Measurements from ENCODE around the gene MTRF1.
A peak's percentile ranks its signal among the peaks of the same experiment; 100 is the strongest.

The MTRF1 gene

GRCh38 chr13:41244556-41244955, 18.8 kb downstream of the MTRF1 start:
- DNase-seq (ENCODE audit: insufficient read length) = no peak
- no peak for FAIRE-seq
- no peak for TF ChIP-seq TAF1 (IDR thresholded peaks at IDR 0.05; ENCODE audit: borderline replicate concordance, low read depth, low read length)
- TF ChIP-seq POLR2AphosphoS5 (IDR thresholded peaks at IDR 0.05; ENCODE audit: low read depth, low read length) = no peak
- no peak for TF ChIP-seq POLR2A (IDR thresholded peaks at IDR 0.05; ENCODE audit: low read depth, low read length)

DNA sequence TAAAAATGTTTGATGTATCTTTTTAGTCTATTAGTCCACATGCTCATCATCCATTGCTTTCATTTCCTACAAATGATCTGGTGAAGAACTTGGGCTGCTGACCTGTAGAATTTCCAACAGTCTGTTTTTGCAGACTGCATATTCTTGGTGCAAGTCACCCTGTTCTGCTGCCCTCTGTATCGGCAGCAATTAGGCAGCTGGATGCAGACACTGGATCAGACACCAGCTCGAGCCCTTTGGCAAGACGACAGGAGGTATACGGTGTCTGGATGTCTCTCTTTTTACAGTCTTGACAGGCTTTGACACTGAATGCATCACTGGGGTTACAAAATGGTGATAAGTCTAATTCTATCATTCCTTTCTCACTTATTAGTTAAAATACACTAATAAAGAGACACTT, 21.8 kb downstream of the MTRF1 start:
- FAIRE-seq = no peak
- TF ChIP-seq POLR2AphosphoS5 (IDR thresholded peaks at IDR 0.05; ENCODE audit: low read depth, low read length) = no peak
- TF ChIP-seq POLR2A (IDR thresholded peaks at IDR 0.05; ENCODE audit: low read depth, low read length) = no peak
- TF ChIP-seq TAF1 (IDR thresholded peaks at IDR 0.05; ENCODE audit: borderline replicate concordance, low read depth, low read length) = no peak
- no peak for DNase-seq (ENCODE audit: insufficient read length)

DNA sequence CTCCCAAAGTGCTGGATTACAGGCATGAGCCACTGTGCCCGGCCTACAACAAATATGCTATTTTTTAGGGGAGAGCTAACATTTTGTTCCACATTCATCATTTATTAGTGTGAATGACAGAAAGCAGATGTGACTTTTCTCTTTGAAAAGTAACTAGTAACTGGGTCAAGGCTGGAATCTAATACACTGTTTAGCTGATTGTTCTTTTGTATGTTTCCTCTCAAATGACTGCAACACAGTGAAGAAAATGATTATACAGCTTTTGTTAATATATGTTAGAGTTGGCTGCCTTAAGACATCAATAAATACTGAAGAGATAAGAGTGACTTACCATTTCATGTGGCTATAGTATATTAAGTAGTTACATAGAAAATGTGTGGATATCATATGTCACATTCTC, 27.0 kb downstream of the MTRF1 start:
- no peak for TF ChIP-seq TAF1 (IDR thresholded peaks at IDR 0.05; ENCODE audit: borderline replicate concordance, low read depth, low read length)
- no peak for FAIRE-seq
- DNase-seq (ENCODE audit: insufficient read length) = no peak

GRCh38 chr13:41232578-41233480, 30.5 kb downstream of the MTRF1 start:
- DNase-seq (ENCODE audit: insufficient read length) (no peak), FAIRE-seq (no peak)
- TF ChIP-seq TAF1 (IDR thresholded peaks at IDR 0.05; ENCODE audit: borderline replicate concordance, low read depth, low read length) = no peak
- no peak for TF ChIP-seq POLR2AphosphoS5 (IDR thresholded peaks at IDR 0.05; ENCODE audit: low read depth, low read length)
- no peak for TF ChIP-seq POLR2A (IDR thresholded peaks at IDR 0.05; ENCODE audit: low read depth, low read length)

DNA sequence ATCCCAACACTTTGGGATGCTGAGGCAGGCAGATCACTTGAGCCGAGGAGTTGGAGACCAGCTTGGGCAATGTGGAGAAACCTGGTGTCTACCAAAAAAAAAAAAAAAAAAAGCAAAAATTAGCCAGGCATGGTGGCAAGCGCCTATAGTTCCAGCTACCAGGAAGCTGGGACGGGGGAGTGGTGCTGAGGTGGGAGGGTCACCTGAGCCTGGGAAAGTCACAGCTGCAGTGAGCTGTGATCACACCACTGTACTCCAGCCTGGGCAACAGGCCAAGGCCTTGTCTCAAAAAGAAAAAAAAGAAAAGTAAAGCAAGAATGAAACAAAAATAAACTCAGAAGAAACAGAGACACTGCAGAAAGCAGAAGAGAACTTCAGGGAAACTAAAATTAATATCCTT, 31.6 kb downstream of the MTRF1 start:
- FAIRE-seq (no peak), DNase-seq (ENCODE audit: insufficient read length) (no peak)
- TF ChIP-seq POLR2A (IDR thresholded peaks at IDR 0.05; ENCODE audit: low read depth, low read length) (no peak), POLR2AphosphoS5 (IDR thresholded peaks at IDR 0.05; ENCODE audit: low read depth, low read length) (no peak), TAF1 (IDR thresholded peaks at IDR 0.05; ENCODE audit: borderline replicate concordance, low read depth, low read length) (no peak)

- FAIRE-seq = no peak
Observed at GRCh38 chr13:41231025-41231677, 32.2 kb downstream of the MTRF1 start.

GRCh38 chr13:41229356-41229755, 34.0 kb downstream of the MTRF1 start:
- FAIRE-seq = no peak
- TF ChIP-seq POLR2A (IDR thresholded peaks at IDR 0.05; ENCODE audit: low read depth, low read length) (no peak), TAF1 (IDR thresholded peaks at IDR 0.05; ENCODE audit: borderline replicate concordance, low read depth, low read length) (no peak), POLR2AphosphoS5 (IDR thresholded peaks at IDR 0.05; ENCODE audit: low read depth, low read length) (no peak)
- no peak for DNase-seq (ENCODE audit: insufficient read length)

More at GRCh38 chr13:41231025-41231677, 32.2 kb downstream of the MTRF1 start:
- TF ChIP-seq TAF1 (IDR thresholded peaks at IDR 0.05; ENCODE audit: borderline replicate concordance, low read depth, low read length) = no peak
- no peak for DNase-seq (ENCODE audit: insufficient read length)

- DNase-seq (ENCODE audit: insufficient read length) = no peak
- TF ChIP-seq POLR2A (IDR thresholded peaks at IDR 0.05; ENCODE audit: low read depth, low read length) = no peak
- no peak for FAIRE-seq
Observed at GRCh38 chr13:41224113-41225110, 39.0 kb downstream of the MTRF1 start.

DNA sequence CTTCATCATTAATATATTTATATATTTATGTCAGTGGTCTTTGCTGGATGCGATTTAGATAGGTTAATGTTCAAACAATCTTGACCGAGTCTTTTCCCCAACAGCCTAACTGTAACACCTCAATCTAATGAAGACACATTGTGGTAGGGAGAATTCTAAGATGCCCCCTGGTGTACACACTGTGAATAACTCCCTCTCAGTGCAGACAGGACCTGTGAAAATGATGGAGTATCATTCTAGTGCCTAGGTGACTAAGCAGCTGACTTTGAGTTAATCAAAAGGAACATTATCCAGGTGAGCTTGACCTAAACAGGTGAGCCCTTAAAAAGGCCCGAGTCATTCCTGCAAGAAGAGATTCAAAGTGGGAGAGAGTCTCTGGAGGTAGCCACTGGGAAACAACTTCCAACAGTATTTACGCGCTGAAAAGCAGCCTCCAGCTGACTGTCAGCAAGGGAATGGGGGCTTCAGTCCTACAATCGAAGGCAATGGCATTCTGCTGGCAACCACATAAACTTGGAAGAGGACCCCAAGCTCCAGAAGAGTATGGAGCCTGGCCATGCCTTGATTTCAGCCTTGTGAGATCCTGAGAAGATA, 41.0 kb downstream of the MTRF1 start:
- peak; percentile 96 for FAIRE-seq
- TF ChIP-seq POLR2A (IDR thresholded peaks at IDR 0.05; ENCODE audit: low read depth, low read length) (no peak), TAF1 (IDR thresholded peaks at IDR 0.05; ENCODE audit: borderline replicate concordance, low read depth, low read length) (no peak), POLR2AphosphoS5 (IDR thresholded peaks at IDR 0.05; ENCODE audit: low read depth, low read length) (no peak)
- DNase-seq (ENCODE audit: insufficient read length) = peak; percentile 27

DNA sequence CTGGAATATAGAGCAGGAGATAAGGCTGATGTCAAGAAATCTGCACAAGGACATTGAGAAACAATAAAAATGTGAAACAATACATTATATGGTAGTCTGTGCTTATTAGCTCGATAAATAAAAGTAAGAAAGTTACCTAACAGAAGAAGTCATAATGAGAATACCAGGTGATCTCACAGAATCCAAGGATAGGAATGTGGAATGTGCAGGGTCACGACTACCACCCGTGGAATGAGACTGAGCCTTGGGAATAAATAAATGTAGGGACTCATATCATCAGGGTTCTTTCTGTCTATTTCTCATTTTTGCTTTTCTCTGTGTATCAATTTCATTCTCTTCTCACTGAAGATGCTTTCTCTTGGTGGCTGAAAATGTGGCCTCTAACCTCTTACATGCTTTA, 43.0 kb downstream of the MTRF1 start:
- DNase-seq (ENCODE audit: insufficient read length) (no peak), FAIRE-seq (no peak)
- TF ChIP-seq POLR2A (IDR thresholded peaks at IDR 0.05; ENCODE audit: low read depth, low read length) (no peak), TAF1 (IDR thresholded peaks at IDR 0.05; ENCODE audit: borderline replicate concordance, low read depth, low read length) (no peak), POLR2AphosphoS5 (IDR thresholded peaks at IDR 0.05; ENCODE audit: low read depth, low read length) (no peak)

GRCh38 chr13:41216160-41216559, 47.2 kb downstream of the MTRF1 start:
- DNase-seq (ENCODE audit: insufficient read length) = no peak
- TF ChIP-seq POLR2A (IDR thresholded peaks at IDR 0.05; ENCODE audit: low read depth, low read length) (no peak), TAF1 (IDR thresholded peaks at IDR 0.05; ENCODE audit: borderline replicate concordance, low read depth, low read length) (no peak), POLR2AphosphoS5 (IDR thresholded peaks at IDR 0.05; ENCODE audit: low read depth, low read length) (no peak)
- no peak for FAIRE-seq

All from GM12892 (cell line).